H1 (cell line): Measurements from ENCODE around the gene TAF9. TPM values are rescaled to one million over a fixed set of nuclear protein-coding genes. Genes with fewer than 3 reads are reported as not detected.
A peak's percentile ranks its signal among the peaks of the same experiment; 100 is the strongest.

Source experiments
- BACH1 ChIP-seq: IDR thresholded peaks from 2 replicates; pipeline ENCODE4 v1.6.1; 2012; ENCODE audit warnings: low read length, improper control_type of control experiment
- CBX8 ChIP-seq: fragments of 300-800, 300-1000 bp; sonication (generic); IDR thresholded peaks from 2 replicates; pipeline ENCODE4 v1.7.1; 2016; ENCODE audit warnings: low read depth, low read length, borderline replicate concordance
- CHD1 ChIP-seq: IDR thresholded peaks from 2 replicates; pipeline ENCODE4 v1.6.1; 2012; ENCODE audit warnings: low read depth, low read length, improper control_type of control experiment
- CTBP2 ChIP-seq: IDR thresholded peaks from 2 replicates; pipeline ENCODE4 v1.7.0; 2011; ENCODE audit warnings: borderline replicate concordance, mild to moderate bottlenecking, moderate library complexity, mixed read lengths, low read length; ENCODE audit not compliant: insufficient read depth, insufficient read length
- JUND ChIP-seq: IDR thresholded peaks from 2 replicates; pipeline ENCODE4 v1.6.1; 2011; ENCODE audit warnings: mild to moderate bottlenecking, improper control_type of control experiment, low read length
- MAFK ChIP-seq: IDR thresholded peaks from 2 replicates; pipeline ENCODE4 v1.6.1; 2012; ENCODE audit warnings: low read depth, mild to moderate bottlenecking, improper control_type of control experiment, low read length
- NANOG ChIP-seq: IDR thresholded peaks from 2 replicates; pipeline ENCODE4 v1.6.1; 2011; ENCODE audit warnings: low read length, low read depth, mild to moderate bottlenecking, inconsistent platforms; ENCODE audit not compliant: insufficient read depth, poor library complexity, severe bottlenecking
- RXRA ChIP-seq: IDR thresholded peaks from 2 replicates; pipeline ENCODE4 v1.6.1; 2011; ENCODE audit warnings: low read depth, mild to moderate bottlenecking, low read length, moderate library complexity; ENCODE audit not compliant: insufficient read depth
- SIN3A ChIP-seq, 2 experiments: IDR thresholded peaks in 1 of 2; conservative IDR thresholded peaks in 1 of 2; 2 replicates each; pipeline ENCODE4 v1.6.1; 2011 to 2012; ENCODE audit warnings: low read length in 2 of 2, improper control_type of control experiment in 1 of 2, low read depth in 1 of 2, mild to moderate bottlenecking in 1 of 2
- SP2 ChIP-seq: IDR thresholded peaks from 2 replicates; pipeline ENCODE4 v1.6.1; 2012; ENCODE audit warnings: mild to moderate bottlenecking, low read length, inconsistent platforms
- SRF ChIP-seq: IDR thresholded peaks from 2 replicates; pipeline ENCODE4 v1.6.1; 2011; ENCODE audit warnings: mild to moderate bottlenecking, low read depth, low read length, moderate library complexity
- SUZ12 ChIP-seq: fragments of 200-600 bp; sonication (generic); IDR thresholded peaks from 2 replicates; pipeline ENCODE4 v1.6.1; 2012; ENCODE audit warnings: mild to moderate bottlenecking, inconsistent platforms, low read length, moderate library complexity, mixed read lengths
- TEAD4 ChIP-seq: IDR thresholded peaks from 2 replicates; pipeline ENCODE4 v1.6.1; 2012; ENCODE audit warnings: low read depth, low read length, inconsistent platforms, mixed read lengths
- YY1 ChIP-seq: IDR thresholded peaks from 2 replicates; pipeline ENCODE4 v1.6.1; 2011; ENCODE audit warnings: low read depth, mild to moderate bottlenecking, low read length
- polyA plus RNA-seq, 7 experiments: library from polyadenylated mRNA; depleted of rRNA in 3 of 7; stranded (reverse) in 5 of 7; unstranded in 2 of 7; fragments of >200 nt in 5 of 7; fragments of 200-250 nt in 2 of 7; gene quantifications; 1 replicate in 5 of 7; 2 replicates in 1 of 7; 4 replicates in 1 of 7; pipeline versions ENCODE4 v1.2.1 to v1.2.3, GENCODE V29; 2011 to 2013; ENCODE audit warnings: missing spikeins in 2 of 7, mixed read lengths in 2 of 7
- total RNA-seq: library from RNA; stranded (reverse); fragmentation: NEBNext Ultra II Directional; extraction: Animal tissue kit (Norgen Biotek cat#: 25700); gene quantifications from 2 replicates; pipeline ENCODE4 v1.2.1, GENCODE V29; 2021
- TF ChIP-seq, protein P1 (sequence below): IDR thresholded peaks from 2 replicates; pipeline ENCODE4 v1.6.1; 2011; ENCODE audit warnings: low read depth, mild to moderate bottlenecking, low read length; ENCODE audit not compliant: insufficient read depth

TAF9 gene
- total and polyA plus RNA-seq, 2 of the 8 experiments (the other 6 are each of a cell fraction or from before 2014, with no cell fraction given), result 85.1 to 135 TPM

DNA sequence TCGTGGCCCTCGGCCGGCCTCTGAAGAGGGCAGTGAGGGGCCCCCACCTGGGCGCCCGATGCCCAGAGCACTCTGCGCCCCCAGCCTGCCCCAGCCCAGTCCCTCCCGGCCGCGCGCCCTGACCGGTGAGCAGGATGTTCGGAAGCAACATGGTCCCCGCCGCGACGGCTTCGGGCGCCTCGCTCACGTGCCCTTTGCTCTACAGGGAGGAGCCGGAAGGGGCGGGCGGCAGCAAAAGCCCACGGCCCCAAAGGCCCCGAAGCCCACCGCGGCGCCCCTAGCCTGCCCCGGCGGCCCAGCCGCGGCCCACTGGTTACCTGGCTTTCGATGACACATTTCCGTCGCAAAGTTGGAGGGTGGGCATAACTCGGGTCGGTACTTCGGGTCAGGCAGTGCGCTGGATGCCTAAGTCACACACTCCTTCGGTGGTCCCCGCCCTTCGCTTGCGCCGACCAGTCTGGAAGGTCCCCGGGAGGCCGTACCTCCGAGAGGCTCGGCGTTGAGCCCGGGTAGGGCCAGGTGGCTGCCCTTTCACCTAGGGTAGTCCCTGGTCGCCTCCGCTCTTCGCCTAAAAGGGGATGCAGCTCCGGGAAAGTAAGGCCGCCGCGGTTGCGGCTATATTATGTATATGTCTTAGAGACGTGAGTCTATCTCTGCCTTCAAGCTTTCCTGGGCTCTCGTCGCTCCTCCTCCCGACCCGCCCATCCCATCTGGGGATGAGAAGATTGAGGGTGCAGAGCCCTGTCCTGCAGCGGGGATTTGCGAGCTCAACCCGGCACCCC, at the start of gene TAF9, which contains the start of the genes AK6 and RAD17 (continued):
- no peak for TF ChIP-seq CTBP2
- peak; percentile 79 to 83 for TF ChIP-seq SIN3A (conservative IDR thresholded peaks at IDR 0.05 in 1 of 2, IDR thresholded peaks at IDR 0.05 in 1 of 2; ENCODE audit: low read depth in 1 of 2, low read length in 2 of 2)
- TF ChIP-seq SUZ12, result no peak
- no peak for TF ChIP-seq CBX8
- no peak for TF ChIP-seq SP2
- TF ChIP-seq SRF, result no peak
- no peak for TF ChIP-seq CHD1
- TF ChIP-seq, protein P1, sequence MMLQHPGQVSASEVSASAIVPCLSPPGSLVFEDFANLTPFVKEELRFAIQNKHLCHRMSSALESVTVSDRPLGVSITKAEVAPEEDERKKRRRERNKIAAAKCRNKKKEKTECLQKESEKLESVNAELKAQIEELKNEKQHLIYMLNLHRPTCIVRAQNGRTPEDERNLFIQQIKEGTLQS, result peak; percentile 32; the same call in 1 of the 2 replicates
- TF ChIP-seq RXRA, result no peak
- TF ChIP-seq MAFK, result no peak
- no peak for TF ChIP-seq NANOG
- peak; percentile 54; the same call in 1 of the 2 replicates for TF ChIP-seq YY1
- TF ChIP-seq JUND, result peak; percentile 50; the same call in 1 of the 2 replicates
- TF ChIP-seq BACH1, result no peak
- no peak for TF ChIP-seq TEAD4
